Measurements from ENCODE around the gene PPP2R2C.

PPP2R2C gene

DNA sequence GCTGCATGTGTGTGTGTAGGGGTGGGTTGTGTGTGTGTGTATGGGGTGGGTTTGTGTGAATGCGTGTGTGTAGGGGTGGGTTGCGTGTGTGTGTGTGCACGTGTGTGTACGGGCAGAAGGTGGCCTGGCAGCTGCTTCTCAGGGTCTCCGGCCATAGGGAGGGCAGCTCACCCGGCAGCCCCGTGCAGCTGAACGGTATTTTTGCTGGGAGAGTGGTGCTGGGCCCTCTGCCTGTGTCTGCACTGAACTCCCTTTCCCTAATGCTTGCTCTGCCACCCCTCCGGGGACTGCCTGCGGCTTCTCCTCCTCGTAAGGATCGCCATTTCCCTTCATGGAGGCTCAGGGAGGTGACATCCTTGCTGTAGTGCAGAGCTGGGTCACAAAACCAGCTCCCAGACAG, 172.5 kb downstream of the PPP2R2C start:
- H3K27me3 ChIP-seq (ENCODE audit: insufficient read depth, poor library complexity, severe bottlenecking), result no peaks in the 10 kb centered on the region

DNA sequence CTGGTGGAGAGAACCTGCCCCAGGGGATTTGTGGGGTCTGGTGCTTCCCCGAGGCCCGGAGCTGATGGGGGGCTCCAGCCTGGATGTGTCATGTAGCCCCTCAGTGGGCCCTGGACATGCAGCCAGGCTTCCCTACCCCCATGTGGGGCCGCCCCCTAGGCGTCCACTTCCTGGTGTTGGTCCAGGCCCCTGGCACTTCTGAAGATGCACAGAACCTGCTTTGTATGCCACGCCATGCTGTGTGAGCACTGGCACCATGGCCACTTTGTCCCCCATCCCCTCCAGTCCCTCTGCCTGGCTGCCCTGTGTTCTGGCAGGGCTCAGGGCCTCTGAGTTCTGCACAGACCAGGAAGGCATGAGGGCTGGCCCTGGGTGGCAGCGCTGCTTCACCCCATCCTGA, 173.6 kb downstream of the PPP2R2C start:
- H3K36me3 ChIP-seq (ENCODE audit: low read depth), result no peaks in the 10 kb centered on the region

More for the DNA sequence above, 172.5 kb downstream of the PPP2R2C start:
- TF ChIP-seq, protein P1, sequence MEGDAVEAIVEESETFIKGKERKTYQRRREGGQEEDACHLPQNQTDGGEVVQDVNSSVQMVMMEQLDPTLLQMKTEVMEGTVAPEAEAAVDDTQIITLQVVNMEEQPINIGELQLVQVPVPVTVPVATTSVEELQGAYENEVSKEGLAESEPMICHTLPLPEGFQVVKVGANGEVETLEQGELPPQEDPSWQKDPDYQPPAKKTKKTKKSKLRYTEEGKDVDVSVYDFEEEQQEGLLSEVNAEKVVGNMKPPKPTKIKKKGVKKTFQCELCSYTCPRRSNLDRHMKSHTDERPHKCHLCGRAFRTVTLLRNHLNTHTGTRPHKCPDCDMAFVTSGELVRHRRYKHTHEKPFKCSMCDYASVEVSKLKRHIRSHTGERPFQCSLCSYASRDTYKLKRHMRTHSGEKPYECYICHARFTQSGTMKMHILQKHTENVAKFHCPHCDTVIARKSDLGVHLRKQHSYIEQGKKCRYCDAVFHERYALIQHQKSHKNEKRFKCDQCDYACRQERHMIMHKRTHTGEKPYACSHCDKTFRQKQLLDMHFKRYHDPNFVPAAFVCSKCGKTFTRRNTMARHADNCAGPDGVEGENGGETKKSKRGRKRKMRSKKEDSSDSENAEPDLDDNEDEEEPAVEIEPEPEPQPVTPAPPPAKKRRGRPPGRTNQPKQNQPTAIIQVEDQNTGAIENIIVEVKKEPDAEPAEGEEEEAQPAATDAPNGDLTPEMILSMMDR (IDR thresholded peaks at IDR 0.05; ENCODE audit: poor library complexity, severe bottlenecking), result no peak
- H3K9me3 ChIP-seq (ENCODE audit: severe bottlenecking), result no peaks in the 10 kb centered on the region
- ATAC-seq (ENCODE audit: low read depth), result no peak
- no peak for DNase-seq (ENCODE audit: low spot score)
- no peaks in the 10 kb centered on the region for H3K36me3 ChIP-seq (ENCODE audit: low read depth)
- H3K27ac ChIP-seq (ENCODE audit: poor library complexity, severe bottlenecking), result no peak overlapping the region
- no peak overlapping the region for H3K4me3 ChIP-seq (ENCODE audit: severe bottlenecking)
- no peaks in the 10 kb centered on the region for H3K4me1 ChIP-seq (ENCODE audit: insufficient read depth, poor library complexity, severe bottlenecking)

DNA sequence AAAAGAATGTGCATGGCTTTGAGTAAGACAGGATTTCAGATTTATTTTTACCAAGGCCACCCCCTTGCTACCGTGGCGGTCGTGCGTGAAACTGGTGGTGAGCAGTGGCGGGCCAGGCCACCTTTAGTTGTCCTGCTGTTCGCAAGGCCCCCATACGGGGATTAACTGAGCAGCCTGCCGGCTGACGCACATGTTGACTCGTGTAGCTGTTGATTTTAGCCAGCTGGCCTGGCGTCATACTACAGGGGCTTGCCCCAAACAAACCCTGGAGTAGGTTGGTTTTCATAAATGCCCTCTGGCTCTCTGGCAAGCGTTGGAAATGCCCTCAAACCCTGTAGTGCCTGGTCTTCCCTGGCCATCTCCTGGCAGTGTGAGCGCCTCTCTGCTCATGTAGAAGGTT, 174.4 kb downstream of the PPP2R2C start:
- Histone ChIP-seq H3K27me3 (ENCODE audit: insufficient read depth, poor library complexity, severe bottlenecking) (no peaks in the 10 kb centered on the region), H3K9me3 (ENCODE audit: severe bottlenecking) (no peaks in the 10 kb centered on the region), H3K4me3 (ENCODE audit: severe bottlenecking) (no peak overlapping the region), H3K36me3 (ENCODE audit: low read depth) (no peaks in the 10 kb centered on the region), H3K27ac (ENCODE audit: poor library complexity, severe bottlenecking) (no peak overlapping the region), H3K4me1 (ENCODE audit: insufficient read depth, poor library complexity, severe bottlenecking) (no peaks in the 10 kb centered on the region)
- no peak for DNase-seq (ENCODE audit: low spot score)
- TF ChIP-seq, protein P1 (IDR thresholded peaks at IDR 0.05; ENCODE audit: poor library complexity, severe bottlenecking), result no peak
- no peak for ATAC-seq (ENCODE audit: low read depth)

More for the DNA sequence above, 173.6 kb downstream of the PPP2R2C start:
- Histone ChIP-seq H3K27ac (ENCODE audit: poor library complexity, severe bottlenecking) (no peak overlapping the region), H3K4me1 (ENCODE audit: insufficient read depth, poor library complexity, severe bottlenecking) (no peaks in the 10 kb centered on the region), H3K4me3 (ENCODE audit: severe bottlenecking) (no peak overlapping the region), H3K27me3 (ENCODE audit: insufficient read depth, poor library complexity, severe bottlenecking) (no peaks in the 10 kb centered on the region), H3K9me3 (ENCODE audit: severe bottlenecking) (no peaks in the 10 kb centered on the region)
- ATAC-seq (ENCODE audit: low read depth), result no peak
- DNase-seq (ENCODE audit: low spot score), result no peak
- TF ChIP-seq, protein P1 (IDR thresholded peaks at IDR 0.05; ENCODE audit: poor library complexity, severe bottlenecking), result no peak

DNA sequence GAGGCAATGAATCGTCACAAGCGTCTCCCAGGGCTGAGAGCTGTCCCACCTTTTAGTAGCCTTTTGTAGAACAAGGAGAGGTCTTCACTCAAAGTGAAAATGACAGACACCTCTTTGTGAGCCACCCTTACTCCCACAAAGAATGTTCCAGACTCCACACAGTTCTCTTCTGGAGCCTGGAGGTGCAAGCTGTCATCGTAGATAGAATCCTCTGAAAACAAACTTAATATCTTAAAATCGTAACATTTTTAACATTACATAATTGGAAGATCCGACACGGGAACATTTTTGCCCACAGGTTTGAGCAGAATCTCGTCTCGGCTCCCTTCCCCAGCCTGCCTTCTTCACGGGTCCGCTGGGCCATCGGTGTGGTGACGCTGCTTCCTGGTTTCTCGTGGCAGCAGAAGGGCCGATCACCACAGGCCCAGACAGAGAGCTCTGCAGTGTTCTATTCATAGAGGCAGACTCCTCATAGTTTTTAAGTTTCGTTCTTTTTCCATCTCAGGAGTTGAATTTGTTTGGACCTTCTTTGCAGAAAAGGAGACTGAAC, 175.1 kb downstream of the PPP2R2C start:
- no peaks in the 10 kb centered on the region for H3K27me3 ChIP-seq (ENCODE audit: insufficient read depth, poor library complexity, severe bottlenecking)
- ATAC-seq (ENCODE audit: low read depth) (no peak), DNase-seq (ENCODE audit: low spot score) (no peak)
- H3K9me3 ChIP-seq (ENCODE audit: severe bottlenecking), result no peaks in the 10 kb centered on the region
- TF ChIP-seq, protein P1 (IDR thresholded peaks at IDR 0.05; ENCODE audit: poor library complexity, severe bottlenecking), result no peak
- H3K27ac ChIP-seq (ENCODE audit: poor library complexity, severe bottlenecking), result no peak overlapping the region
- no peaks in the 10 kb centered on the region for H3K36me3 ChIP-seq (ENCODE audit: low read depth)
- H3K4me1 ChIP-seq (ENCODE audit: insufficient read depth, poor library complexity, severe bottlenecking), result no peaks in the 10 kb centered on the region
- H3K4me3 ChIP-seq (ENCODE audit: severe bottlenecking), result no peak overlapping the region

DNA sequence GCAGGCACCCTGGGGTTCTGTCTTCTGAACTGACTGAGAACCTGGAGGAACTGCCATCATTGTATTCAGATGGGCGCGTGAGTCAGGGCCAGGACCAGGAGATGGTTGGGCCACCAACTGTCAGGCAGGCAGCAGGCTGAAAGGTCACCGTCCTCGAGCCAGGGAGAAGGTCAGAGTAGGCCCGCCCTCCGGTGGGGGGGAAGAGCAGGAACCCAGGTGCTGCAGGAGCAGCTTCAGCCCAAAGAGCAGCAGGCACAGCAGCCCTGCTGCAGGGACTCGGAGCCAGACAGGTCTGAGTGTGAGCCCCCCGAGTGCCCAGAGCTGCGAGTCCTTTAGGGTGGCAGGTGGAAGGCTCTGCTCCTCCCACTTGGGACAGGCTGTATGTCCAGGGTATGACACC, 176.4 kb downstream of the PPP2R2C start:
- no peak for DNase-seq (ENCODE audit: low spot score)
- TF ChIP-seq, protein P1 (IDR thresholded peaks at IDR 0.05; ENCODE audit: poor library complexity, severe bottlenecking), result no peak
- no peaks in the 10 kb centered on the region for H3K27me3 ChIP-seq (ENCODE audit: insufficient read depth, poor library complexity, severe bottlenecking)
- H3K4me1 ChIP-seq (ENCODE audit: insufficient read depth, poor library complexity, severe bottlenecking), result no peaks in the 10 kb centered on the region
- no peak overlapping the region for H3K27ac ChIP-seq (ENCODE audit: poor library complexity, severe bottlenecking)
- no peaks in the 10 kb centered on the region for H3K36me3 ChIP-seq (ENCODE audit: low read depth)
- H3K9me3 ChIP-seq (ENCODE audit: severe bottlenecking), result no peaks in the 10 kb centered on the region
- no peak overlapping the region for H3K4me3 ChIP-seq (ENCODE audit: severe bottlenecking)
- no peak for ATAC-seq (ENCODE audit: low read depth)
